GM04504 (cell line): ENCODE data around the gene FOXC1.

Source experiments
- DNase-seq: peaks from one replicate; pipeline ENCODE4 v3.0.0-alpha.2; 2012; ENCODE audit warnings: low read depth

The FOXC1 gene

DNA sequence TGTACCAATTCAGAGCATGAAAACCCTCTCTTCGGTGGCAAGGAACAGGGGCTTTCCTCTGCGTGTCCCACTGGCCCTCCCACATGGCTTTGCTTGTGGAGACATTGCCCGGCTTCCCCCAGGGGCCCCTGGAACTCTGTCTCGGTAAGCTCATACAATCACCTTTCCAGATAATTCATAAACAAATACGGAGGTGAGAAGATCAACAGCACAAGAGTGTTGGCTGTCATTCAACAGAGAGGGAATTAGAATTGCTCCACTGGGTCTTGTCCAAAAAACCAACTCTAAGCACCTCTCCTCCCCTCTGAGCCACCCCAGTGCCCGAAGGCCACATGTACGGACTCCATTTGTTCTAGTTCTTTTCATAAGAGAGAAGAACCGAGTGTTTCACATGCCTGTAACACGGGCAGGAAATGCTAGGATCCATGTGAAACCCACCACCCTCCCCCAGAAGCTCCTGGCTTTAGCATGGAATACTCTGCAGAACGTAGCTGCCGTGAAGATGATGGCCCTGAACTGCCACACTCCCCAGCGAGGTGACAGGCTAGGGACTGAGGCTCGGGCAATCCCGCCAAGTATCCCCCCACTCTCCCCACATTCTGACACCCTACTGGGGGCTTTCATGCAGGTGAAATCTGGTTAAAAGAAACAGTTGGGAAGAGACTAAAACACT is 24.6 kb upstream of the FOXC1 start:
- no peak for DNase-seq

DNA sequence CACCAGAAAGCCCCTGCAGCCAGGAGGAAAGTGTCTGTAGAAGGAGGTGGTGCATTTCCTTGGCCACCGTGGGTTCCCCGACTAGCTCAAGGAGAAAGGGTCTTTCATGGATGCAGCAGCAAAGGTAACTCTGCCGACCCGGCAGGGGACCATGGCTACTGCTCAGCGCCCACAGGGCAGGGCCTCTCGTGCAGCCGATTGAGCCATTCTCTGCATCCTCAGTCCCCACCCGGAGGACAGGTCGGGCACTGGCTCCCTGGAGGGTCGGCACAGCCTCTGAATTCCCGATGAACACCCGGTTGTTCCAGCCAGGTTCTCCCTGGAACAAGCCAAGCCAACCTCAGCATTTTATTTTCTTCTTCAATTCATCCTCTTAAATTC is 24.1 kb upstream of the FOXC1 start:
- DNase-seq, result no peak

DNA sequence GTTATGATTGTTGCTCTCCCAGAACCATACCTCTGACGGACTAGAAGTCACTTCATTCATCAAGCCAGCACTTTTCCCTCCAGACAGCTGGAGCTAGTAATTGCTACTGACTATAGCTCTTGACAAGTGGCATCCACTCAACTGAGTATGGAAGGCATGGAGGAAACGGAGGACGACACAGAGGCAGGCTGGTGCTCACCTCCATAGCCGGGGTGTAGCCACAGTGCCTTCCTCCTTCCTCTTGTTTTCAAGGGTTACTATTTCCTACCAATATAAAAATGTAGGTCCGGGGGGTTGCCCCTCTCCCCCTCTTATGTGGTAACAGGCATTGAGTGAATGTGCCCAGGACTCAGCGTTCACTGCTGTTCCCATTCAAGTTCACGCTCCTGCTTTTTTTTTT is 23.5 kb upstream of the FOXC1 start:
- no peak for DNase-seq

DNA sequence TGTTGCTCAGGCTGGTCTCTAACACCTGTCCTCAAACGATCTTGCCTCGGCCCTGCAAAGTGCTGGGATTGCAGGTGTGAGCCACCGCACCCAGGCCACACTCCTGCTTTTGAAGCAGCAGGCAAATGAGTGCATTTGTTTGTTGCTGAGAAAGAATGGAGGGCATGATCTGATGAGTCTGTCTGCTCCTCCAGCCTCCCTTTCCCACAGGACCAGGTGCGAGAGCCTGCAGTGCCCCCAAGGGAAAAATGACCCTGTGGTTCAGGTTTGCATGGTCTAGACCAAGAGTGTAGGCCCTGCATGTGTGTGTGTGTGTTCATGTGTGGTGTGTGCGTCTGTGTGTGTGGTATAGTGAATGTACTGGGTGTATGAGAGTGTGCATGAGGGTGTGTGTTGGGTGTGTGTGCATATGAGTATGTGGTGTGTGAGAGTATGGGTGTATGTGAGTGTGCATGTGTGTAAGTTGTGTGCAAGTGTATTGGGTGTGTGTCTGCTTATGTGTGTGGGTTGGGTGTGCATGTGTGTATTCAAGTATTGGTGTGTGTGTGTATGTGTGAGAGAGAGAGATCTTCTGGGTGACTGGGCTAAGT is 22.8 kb upstream of the FOXC1 start:
- DNase-seq, result no peak

DNA sequence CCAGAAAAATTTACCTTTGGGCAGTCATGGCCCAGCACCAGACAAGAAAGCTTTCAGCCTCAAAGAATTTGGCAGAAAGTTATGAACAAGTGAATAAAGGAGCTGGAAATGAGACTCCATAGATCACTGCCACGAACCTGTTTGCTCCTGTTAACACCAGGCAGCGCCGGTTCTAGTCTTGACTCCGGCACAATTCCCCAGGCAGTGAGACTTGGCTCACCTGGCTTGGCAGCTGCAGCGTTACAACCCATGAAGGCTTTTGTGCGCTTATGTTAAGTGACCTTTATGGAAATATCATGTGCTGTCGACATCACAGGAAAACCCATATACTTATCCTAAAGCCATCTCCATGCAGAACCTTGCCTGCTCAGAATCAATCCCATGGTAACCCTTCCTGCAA is 22.2 kb upstream of the FOXC1 start:
- no peak for DNase-seq

DNA sequence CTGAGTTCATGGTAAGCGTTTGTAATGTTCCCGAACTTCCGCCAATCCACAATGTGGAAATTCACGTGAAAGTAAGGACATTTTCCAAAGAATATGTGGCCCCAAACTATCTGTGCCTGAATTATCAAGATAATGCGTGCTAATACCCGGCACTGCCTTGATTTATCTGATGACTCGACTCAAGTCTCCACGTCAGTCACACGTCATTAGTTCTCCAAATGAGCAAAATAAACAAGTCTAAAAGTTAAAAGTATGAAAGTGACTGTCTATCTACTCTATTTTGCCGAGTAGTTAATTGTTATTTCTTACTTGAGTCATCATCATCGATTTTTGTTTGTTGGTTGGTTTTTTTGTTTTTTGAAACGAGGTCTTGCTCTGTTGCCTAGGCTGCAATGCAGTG is 21.7 kb upstream of the FOXC1 start:
- no peak for DNase-seq

DNA sequence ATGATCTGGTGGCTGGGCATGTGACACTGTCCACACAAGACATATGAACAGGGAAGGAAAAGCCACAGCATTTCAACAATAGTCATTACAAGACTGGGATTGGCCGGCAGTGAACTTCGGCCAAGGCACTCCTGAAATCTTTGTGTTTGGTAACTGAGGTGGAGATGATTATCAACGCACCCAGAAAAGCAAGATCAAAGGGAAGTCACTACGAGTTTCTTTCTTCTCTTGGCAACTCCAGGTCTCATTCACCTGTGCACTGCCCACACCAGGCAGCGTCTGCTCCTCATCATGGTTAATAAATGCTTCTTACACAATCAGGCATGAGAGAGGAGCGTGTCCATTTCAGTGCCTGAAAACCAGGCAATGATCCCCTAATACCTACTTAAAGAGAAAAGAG is 20.5 kb upstream of the FOXC1 start:
- no peak for DNase-seq

DNA sequence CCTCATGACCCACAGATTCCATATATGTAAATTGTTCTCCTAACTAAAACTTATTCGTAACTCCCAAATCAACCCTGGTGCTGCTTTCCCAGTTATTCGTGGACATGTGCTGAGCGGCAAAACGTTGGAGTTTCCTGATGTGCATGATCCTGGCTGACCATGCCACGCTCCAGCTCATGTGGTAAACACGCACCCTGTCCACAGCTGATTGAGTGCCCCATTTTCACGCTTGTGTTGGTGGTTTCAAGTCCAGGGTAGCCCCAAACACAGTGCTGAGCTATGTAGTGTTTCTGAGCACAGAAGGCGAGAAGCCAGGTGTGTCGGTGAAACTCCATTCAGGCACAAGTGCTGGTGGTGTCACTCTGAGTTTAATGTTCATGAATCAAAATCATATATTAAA is 19.1 kb upstream of the FOXC1 start:
- DNase-seq, result no peak

DNA sequence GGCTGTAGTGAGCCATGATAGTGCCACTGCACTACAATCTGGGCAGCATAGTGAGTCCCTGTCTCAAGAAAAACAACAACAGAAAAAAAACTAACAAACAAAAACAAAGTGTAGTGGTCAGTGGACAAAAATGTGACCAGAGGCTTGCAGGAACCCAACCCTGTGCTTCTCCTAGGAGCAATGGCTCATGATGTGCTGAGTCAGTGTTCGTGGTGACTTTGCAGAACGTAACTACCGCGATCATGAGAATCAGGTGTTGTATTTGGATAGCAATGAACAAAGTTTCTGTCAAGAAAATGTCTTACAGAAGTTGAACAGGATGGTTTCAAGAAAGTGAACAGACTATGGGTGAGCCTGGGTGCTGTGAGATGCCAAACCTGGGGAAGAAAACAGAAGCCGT is 18.5 kb upstream of the FOXC1 start:
- no peak for DNase-seq

DNA sequence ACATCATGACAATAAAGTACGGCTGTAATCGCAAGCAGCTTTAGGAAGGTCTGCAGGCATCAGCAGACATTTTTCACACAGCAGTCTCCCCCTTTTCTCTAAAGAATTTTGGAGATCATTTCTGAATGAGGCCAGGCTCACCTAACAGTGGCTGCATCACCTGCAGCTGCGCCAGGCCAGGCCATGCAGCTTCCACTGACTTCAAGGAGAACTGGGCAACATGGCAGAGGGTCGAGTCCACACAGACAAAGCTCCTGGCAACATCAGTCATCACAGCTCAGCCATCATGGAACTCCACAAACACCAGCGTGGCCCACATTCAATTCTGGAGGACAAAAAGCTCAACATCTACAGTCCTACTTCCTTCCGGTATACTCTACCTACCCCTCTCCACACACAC is 17.8 kb upstream of the FOXC1 start:
- DNase-seq, result no peak

DNA sequence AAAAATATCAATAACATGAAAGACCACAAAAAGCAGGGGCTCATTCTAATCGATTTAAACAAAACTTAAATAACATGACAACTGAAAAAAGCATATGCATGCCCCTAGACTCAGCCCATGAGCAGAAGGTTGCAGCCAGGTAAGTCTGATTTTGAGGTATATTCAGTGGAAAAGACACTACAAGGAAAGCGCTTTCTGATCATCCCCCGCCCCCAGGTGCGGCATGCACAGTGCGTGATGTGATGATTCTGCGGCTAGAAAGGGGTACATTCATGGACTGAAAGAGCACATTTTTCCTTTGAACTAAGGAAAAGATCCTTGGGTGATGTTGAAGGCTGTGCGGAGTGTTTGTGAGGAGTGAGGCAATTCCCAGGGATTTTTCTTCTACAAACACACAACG is 16.9 kb upstream of the FOXC1 start:
- DNase-seq, result no peak

DNA sequence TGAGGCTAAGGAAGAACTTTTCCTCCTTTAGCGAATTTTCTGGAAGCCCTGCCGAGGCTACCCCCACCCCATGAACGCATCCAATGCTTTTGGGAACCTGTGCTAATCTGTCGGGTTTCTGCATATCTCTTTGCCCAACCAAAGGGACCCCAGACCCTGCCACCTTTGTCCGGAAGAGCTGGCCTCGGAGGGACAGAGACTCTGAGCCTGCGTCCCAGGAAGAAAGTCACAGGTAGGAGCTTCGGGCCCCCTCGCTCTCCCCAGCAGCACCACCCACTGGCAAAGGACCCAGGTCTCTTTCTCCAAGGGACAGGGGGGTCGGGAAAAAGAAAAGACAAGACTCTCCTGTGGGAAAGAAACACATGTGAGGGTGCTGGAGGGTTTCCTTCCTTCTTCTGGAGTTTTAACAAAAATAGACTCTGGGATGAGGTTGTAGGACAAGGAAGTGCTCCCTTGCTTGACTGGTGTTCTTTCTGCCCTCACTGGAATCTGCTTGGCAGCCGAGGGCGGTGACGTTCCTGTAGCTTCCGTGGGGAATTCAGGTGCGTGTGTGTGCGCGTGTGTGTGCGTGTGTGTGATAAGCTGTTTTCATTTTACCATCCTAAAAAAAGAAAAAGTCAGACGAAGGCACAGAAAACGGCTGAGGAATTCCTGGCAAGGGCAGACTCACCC is 16.3 kb upstream of the FOXC1 start:
- no peak for DNase-seq

DNA sequence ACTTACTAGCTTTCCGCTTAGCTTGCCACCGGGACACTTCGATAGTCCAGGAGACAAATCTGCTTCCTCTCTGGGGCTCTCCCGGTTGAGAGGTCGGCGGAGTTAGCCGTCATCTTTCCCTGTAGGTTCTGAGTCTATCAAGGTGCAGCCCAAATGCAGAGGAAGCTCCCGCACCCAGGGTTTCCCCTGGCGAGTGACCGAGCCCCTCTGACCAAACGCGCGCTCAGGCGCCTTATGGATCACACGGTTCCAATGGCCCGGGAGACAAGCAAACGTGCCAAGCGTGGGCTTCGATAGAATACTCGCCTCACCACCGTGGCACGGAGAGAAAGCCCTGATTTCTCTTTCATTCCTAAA is 15.8 kb upstream of the FOXC1 start:
- DNase-seq, result no peak

DNA sequence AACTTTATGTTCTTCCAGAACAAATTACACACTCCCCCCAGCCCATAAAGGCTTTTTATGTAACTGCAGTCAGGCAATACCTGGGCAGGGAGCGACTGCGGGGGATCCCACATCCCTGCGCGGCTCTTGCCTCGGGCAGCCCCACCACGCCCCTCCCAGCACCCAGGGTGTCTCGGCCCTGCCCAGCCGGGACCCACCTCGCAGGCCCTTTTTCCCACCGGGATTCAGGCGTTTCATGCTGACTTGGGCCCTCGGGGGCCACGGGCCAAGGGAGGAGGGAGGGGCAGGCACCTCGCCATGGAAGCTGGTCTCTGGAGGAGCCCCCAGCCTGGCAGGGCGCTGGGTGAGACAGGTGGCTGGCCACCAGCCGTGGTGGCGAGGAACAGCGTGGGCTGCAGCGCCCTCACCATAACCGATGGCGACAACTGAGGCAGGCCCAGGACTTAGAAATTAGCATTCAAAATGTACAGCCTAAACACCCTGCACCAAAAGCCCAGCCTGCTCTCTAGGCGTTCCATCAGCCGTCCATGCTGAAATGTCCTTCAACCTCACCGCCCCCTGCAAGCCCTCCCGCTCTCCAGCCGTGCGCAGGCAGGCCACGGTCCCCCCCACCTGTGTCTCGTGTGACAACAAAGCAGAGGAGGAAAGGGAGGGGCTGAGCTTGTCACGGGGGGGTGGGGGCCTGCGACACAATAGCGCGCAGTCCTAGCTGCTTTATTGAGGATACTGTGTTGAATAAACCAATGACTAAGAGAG is 15.1 kb upstream of the FOXC1 start:
- DNase-seq, result no peak

DNA sequence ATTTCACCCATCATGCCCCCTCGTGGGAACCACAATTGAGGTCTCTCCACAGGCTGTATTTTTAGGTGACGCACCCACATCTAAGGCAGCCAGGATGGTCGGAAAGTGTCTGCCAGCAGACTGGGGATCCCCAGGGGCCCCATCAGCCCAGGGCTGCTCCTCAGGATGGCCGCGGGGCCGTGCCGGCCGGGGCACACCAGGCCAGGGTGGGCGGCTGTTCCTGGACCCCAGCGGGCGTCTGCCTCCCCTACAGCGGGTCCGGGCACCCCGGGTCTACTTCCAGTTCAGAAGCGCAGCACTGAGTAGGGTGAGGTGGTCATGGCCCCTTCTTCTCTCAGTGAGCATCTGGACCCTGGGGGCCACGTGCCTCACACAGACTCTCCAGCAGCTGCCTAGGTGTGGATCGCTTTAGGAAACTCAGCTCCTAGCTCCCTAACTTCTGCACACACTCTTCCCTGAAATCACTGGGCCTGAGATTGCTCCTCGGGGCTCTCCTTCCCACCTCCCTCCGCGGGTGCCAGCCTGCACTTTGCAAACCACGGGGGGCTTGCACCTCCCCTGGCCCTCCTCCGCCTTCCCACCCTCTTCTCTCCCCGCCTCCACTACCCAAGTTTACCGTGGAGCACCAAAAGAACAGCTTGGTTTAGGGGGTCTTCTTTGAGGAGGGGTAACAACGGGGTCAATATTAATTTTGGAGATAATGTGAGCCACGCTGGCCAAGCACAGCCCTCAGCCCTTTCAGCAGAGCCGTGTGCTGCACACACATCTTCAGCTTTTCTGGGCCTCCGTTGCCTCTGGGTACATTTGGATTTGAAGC is 14.2 kb upstream of the FOXC1 start:
- no peak for DNase-seq

DNA sequence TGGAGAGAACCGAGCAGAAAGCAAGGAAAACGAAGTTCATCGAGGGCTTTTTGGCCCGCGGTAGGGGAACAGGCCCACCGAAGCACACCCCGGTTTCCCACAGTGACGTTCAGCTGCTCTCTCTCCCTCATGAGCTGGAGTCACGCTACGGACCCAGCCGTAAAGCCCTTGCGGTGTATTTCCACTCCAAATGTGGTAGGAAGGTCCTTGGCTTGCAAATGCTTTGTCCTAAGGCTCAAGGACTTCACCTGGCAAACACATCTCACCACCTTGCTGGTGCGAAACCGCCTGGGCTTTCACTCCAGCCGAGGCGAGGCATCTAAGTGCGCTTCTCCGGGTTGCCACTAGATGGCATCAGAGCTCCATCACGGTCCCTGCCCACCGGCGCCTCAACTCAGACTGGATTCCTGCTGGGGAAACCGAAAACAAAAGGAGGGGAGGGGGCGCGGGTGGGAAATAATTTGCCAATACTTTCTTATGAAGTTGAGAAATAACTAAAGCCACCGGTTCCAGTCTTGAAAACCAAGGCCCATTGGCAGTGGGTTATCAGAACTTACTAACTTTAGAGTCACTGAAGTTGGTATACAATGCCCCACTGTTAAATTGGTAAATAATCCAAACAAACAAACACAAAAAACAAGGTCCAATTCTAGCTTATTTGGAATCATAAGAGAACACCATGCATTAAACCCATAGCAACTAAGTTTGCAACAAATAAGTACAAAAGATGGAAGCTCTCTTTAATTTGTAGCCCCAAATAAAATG is 13.4 kb upstream of the FOXC1 start:
- DNase-seq, result no peak

DNA sequence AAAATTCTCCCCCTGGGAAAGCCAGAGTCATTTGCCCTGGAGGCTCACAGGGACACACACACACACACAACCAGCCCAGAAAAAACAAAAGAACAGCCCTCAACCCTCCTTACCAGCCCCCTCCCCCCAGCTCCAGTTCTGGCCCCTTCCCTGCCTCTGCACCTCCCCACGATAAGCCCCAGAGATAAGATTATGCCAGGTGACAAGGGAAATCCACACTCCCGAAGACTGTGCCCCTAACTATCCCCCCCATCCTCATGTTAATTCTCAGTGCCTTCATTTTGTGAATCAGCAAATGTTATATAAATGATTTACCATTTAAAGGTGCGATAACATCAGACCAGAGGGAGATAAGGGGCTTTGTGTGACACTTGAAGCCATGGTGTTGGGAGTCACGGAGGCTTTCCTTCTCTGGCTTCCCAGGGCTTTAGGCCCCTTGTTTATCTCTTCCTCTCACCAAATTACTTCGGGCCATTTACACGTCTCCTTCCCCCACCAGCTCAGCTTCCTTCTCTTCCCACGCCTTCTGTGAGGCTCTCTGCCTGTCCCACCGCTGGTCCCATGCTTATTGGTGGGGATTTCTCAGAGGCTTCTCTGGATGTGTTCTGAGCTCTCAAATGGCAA is 12.5 kb upstream of the FOXC1 start:
- no peak for DNase-seq

DNA sequence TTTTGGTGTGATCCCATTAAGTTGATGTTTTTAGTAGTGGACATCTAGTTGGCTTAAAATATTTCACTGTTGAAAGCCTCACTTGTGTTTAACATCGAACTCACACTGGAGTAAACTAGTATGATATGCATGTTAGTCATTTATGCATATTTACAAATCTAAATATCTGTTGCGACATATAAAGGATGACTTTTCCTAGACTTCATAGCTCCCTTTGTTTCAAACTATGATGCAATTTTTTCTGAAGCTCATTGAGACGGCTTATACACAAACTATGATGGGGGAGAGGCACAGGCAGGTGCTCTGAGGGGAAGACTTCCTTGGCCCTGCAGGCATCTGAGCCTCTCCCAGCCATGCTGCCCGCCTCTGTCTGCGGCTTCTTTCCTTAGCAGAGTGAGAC is 11.8 kb upstream of the FOXC1 start:
- no peak for DNase-seq

DNA sequence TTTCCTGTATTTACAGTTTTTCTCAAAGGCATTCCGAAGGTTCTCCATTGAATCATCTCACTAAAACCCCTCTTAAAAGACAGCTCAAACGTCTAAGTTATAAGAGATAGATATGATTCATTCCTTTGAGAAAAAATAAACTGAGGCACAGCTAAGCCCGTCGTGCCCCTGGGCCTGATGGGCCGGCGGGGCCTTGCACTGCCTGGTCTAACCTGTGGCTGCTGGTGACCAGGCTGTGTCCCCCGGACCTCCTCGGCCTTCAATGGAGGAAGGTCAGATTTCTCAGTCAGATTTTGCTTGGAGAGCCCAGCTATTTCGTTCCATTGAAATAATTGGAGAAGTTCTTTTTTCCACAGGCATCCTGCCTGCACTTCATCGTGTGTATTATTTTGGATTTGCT is 11.3 kb upstream of the FOXC1 start:
- DNase-seq, result no peak

DNA sequence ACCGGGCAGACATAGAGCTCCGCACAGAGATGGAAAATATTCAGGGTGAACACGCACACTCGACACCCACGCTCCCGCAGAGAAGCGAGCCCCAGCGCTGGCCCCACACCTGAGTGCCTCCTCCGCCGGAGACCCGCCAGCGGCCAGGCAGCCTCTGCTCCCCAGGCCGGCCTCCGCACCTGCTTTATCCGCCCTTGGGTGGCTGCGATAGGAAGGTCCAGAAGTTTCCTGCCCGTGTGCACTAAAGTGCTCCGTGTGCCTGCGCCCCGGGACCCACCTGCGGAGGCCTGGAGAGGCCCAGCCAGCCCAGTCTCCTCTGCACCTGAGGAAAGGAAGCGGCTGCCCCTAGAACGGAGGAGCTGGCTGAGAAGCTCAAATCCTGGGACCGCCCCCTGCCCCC is 10.8 kb upstream of the FOXC1 start:
- DNase-seq, result no peak

DNA sequence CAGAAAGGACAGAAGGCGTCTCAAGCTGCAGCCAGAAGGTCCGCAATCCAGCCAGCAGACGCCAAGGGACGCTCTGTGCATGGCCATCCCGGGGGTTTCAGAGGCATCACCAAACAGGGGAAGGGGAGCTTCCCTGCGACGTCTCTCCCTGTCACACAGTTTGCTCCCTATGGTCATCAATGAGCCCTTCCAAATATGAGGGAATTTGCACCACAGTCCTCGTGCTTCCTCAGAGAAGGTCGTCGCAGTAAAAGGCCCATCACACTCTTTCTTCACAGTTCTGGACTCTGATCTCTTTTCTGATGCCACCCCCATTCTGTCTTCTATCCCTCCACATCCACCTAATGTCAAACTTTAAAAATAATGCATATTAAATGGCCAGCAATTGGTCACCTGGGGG is 10.2 kb upstream of the FOXC1 start:
- DNase-seq, result no peak
